Measurements from ENCODE around the gene SCAF4. TPM values are rescaled to one million over a fixed set of nuclear protein-coding genes. Genes with fewer than 3 reads are reported as not detected.

Gene SCAF4
- total RNA-seq, 1 donor from 2014 or later = 20.6 TPM

Other genes starting within 250 kb of the SCAF4 start
- gene SOD1, start 72.4 kb downstream of the SCAF4 start, total RNA-seq = 384 TPM
- gene HUNK, start 140.9 kb upstream of the SCAF4 start, total RNA-seq = 0.73 TPM

Measured in cardiac septum (tissue), 1 donor.